NT2/D1 (cell line): Measurements from ENCODE around the gene C10orf143.

Experiments
- SUZ12 ChIP-seq: IDR thresholded peaks from 2 replicates; pipeline ENCODE4 v1.6.1; 2011; ENCODE audit not compliant: insufficient read length, insufficient read depth; ENCODE audit errors: extremely low read depth
- YY1 ChIP-seq: IDR thresholded peaks from 2 replicates; pipeline ENCODE4 v1.6.1; 2011; ENCODE audit not compliant: insufficient read length, insufficient read depth
- ZNF274 ChIP-seq: IDR thresholded peaks from 2 replicates; pipeline ENCODE4 v1.6.1; 2011; ENCODE audit warnings: mild to moderate bottlenecking, low read depth, low read length

- no peak for TF ChIP-seq ZNF274
- no peak for TF ChIP-seq YY1
- no peak for TF ChIP-seq SUZ12
Measured at GRCh38 chr10:130049244-130049643, 61.4 kb downstream of the C10orf143 start.
